T-helper 9 cell (primary cell): ENCODE measurements around the gene NTN3.

ENCODE experiments used
- DNase-seq: peaks from one replicate; pipeline ENCODE4 v3.0.0-alpha.2; 2020

The NTN3 gene

DNA sequence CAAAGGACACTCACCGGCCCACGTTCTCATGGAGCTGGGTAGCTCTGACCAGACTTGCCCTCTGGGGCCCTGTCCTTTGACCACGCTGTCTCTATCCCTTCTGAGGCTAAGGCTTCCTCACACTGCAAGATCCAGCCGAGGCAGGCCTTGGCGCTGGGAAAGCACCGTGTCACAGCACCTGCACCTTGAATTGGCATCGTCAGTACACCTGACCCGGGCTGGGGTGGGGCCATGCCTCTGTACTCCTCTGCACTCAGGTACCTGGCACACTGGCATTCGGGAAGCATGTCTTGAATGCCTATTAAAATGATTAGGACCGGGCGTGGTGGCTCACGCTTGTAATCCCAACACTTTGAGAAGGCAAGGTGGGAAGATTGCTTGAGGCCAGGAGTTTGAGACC, 9.9 kb downstream of the NTN3 start:
- DNase-seq: no peak

DNA sequence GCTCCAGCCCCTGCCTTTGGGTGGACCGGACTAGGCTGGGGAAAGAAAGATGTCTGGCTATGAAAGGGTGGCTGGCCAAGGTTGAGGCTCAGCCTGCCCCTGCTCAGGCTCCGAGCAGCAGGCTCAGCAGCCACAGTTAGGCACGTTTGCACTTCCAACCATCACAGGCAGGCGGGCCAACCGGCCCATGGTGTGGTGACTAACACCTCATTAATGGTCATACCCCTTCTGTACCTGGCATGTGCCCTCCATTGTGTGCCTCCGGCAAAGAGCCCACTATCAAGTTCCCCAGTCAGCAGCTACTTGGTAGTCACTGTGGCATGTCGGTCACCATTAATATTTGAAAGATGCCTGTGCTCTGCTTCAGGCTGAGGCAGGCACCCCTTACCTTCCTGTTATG, 10.6 kb downstream of the NTN3 start:
- no peak for DNase-seq

DNA sequence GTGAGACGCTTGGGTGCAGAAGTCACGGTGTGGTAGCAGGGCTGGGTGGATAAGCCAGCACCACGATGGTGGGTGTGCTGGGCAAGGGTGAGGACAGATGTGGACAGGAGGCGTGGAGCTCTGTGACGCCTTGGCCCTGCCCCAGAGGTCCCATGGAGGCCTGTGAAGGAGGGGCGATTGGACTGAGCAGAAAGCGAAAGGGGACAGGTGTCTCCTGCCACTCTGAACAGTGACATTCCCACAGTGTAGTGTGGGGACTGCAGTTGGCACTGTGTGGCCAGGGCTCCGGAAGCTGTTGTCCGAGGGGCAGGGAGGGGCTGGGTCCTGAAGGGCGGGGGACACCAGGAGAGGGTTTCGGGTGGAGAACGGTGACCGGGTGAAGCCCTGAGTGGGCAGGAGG, 11.2 kb downstream of the NTN3 start:
- no peak for DNase-seq

DNA sequence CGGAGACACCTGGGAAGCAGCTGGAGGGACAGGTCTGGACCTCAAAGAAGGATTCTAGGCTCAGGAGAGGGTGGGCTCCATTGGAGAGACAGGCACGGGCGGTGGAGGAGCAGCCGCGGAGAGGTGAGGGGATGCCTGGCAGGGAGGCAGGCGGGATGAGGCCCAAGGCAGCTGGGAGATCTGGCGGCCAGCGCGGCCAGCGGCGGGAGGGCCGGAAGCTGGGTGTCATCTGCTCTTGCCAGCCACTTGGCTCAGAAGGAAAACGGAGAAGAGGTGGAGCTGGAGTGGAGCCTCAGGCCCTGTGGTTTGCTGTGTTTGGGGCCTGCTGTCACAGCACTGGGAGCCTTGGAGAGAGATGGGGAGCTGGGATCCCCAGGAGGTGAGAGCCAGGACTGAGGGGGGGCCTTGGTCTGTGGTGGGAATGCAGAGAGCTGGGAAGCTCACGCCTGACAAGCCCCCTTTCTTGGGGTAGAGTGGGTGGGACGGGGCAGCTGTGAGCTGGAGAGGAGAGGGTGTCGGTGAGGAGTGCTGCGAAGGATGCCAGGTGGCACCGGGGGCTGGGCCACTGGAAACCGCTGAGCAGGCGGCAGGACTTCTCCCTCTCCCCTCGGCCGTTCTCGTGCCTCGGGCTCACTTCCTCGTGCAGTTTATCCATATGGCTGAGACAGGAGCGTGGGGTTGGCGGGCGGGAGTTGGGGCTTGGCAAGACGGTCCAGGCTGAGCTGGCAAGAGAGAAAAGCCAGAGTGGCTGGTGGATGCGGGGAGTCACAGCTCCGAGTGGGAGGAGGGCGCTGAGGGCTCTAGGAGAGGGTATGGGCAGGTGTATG, 11.8 kb downstream of the NTN3 start:
- no peak for DNase-seq

DNA sequence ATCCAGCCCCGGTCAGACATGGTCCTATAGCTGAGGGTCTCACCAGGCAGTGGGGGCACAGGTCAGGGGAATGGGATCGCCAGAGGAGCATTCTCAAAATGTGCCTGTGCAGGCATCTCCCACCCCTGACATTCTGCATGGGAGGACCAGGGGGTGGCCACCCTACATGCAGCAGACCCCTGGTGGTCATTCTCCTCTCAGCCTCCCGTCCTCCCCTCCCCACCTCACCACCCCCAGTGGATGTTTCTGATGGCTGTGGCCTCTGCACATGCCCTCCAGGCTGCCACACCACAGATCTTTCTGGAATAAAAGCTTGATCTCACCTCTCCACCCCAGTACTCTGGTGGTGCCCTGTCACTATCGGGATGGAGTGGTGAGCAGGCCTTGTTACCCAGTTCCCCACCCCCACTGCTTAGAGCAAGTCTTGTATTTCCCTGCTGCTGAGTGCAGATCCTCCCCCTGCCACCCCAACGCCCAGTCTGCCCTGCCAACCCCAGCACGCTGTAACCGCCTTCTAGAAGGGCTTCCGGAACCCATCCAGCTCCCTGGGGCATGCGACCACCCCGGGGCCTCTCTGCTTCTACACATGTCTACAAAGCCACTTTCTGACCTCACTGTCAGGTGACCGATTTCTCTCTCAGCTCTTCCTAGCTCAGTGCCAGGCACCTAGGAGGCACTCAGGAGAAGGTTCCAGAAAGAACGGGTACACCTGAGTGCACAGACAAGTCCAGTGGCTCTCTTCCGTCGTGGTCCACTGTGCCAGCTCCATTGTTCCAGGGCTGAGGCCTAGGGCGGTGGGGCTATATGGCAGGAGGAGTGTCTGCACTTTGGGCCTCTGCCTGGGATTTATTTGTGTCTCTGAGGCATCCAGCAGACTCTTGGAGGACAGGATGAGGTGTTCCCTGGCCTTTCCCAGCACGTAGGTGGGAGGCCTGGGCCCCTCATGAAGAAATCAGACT, 13.1 kb downstream of the NTN3 start:
- DNase-seq: no peak

DNA sequence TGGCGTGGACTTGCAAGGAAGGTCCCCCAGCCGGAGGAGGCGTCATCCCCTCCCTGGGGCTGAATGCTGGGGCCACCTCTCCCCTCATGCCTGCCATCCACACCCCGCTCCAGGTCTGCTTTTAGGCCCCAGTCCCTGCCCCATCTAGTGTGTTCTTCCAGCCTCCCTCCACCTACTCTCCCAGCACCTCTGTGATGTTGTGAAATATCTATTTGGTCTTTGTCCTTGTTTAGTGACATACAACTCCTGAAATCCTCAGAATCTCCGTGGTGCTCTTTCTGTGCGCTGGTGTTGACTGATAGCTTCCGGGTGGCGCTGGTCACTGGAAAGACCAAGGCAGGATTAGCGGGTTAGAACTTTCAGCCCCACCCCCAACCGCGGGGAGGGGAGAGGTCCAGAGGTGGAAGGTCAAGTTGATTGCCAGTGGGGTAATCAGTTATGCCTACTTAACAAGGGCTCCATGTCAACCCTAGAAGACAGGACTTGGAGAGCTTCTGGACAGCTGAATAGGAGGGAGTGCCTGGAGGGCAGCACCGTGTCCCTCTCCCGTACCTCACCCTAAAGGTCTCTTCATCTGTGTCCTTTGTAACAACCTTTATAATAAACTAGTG, 13.9 kb downstream of the NTN3 start:
- DNase-seq: no peak

DNA sequence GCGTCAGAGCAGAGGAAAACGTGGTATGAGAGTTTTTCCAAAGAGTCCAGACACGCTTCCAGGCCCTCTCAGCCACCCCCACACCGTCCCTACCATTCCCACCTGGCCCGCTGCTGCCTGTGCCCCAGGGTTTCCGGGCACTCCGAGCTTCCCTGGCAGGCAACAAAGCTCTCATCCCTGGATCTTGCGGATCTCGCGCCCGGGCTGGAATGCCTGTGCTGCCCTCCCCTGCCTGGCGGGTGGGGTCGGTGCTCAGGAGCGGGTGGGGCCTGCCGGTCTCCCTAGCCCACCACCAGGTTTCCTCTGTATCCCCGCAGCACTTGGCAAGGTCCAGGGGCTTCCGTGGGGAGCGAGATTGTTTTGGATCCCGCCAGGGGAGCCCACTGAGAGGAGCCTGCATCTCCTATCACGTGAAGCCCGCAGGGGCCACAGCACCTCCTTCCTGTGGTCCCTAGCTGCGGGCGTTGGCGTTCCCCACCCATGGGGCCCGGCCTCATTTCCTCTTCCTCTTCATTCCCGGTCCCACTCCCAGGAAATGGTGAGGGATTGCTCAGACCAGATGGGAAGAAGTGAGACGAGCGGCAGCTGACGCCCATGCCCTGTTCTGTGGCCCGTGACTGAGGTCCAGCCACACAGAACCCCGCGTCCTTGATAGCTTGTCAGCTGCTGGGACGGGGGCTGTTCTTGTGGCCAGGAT, 14.9 kb downstream of the NTN3 start:
- DNase-seq: no peak

DNA sequence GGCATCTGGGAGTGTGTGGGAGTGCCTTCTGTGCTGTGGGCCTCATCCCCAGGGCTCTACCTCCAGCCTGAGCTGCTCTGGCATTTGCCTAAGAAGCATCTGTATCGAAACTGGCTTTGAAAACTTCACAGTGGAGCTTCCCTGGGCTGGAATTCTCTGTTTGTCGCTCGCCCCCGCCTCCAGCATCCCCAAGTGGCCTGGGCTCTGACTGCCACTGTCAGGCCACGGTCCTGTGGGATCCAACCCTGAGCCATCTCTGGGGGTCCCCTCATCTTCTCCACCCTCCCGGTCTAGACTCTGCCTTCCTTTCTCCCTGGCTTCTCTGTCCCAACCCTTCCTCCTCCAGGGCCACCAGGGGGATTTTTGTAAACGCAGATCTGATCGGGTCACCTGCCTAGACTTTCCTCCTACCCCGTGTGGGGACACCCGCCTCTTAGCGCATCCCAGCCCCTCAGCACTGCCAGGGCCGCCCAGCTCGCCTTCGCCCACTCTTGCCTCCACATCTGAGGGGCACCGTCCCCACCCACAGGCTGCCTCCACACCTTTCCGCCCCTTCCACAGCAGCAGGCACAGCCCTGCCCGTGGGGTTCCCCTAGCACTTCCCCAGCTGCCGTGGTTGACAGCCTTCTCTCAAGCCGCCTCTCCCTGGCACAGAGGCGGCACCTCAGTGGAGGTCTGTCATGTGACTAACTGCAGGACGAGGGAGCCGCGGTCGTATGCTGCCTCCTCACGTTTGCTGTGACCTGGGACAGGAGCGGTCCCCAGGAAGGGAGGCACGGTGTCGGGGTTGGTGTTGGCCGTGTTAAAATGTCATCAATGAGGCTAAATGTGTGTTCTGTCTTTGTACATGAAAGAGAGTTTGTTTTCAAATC, 15.8 kb downstream of the NTN3 start:
- peak; percentile 63 for DNase-seq

DNA sequence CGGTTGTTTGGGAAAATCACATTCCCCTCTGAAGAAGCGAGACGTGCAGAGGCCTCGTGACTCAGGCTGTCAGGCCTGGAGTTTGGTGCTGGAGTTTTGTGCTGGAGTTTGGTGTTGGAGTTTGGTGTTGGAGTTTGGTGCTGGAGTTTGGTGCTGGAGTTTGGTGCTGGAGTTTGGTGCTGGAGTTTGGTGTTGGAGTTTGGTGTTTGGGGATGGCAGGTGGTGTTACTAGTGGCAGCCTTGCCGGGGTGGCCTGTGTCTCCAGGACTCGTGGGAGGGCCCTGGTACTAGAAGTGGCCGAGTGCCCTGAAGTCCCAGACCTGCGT, 16.4 kb downstream of the NTN3 start:
- no peak for DNase-seq

DNA sequence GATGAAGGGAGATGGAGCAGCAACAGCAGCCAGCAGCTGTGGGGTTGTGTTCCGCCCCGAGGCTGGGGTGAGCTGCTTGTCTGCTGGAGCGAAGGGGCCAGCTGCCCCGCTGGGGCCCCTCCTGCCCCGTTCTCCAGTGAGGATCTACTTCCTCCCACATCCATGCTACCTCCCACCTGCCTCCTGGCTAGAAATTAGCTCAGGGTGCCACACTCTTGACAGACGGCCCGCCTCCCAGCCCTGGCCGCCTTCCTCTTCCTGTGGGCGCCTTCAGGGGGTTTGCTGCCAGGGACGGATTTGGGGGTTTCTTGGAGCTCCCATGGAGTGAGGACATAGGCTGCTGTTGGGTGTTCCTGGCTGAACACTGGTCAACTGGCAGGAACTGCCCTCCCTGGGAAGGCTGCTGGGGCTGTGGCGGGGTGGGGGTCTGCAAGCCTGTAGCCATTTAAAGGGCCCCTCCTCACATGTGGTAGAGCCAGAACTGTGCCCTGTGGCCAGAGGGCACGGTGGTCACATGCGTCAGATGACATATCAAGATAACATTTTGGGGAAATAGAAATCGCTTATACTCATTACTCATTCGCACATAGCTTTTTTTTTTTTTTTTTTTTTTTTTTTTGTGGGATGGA, 16.9 kb downstream of the NTN3 start:
- no peak for DNase-seq

DNA sequence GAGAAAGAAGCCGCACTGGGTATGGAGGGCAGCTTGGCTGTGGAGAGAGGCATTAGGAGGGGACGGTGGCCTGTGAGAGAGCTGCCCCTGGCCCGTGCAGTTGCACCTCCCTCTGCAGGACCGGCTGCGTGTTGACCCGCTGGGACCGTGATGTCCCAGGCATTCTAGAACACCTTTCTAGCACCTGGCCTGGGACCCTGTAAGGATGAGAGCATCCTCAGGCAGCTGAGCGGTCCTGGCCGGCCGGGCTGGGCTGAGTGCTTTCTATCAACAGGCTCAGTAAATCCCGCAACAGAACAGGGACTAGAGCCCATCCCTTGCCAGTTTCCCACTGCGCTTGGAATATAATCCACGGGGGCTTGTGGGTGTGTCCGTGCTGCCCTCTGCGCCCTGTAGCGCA, 18.5 kb downstream of the NTN3 start:
- no peak for DNase-seq

DNA sequence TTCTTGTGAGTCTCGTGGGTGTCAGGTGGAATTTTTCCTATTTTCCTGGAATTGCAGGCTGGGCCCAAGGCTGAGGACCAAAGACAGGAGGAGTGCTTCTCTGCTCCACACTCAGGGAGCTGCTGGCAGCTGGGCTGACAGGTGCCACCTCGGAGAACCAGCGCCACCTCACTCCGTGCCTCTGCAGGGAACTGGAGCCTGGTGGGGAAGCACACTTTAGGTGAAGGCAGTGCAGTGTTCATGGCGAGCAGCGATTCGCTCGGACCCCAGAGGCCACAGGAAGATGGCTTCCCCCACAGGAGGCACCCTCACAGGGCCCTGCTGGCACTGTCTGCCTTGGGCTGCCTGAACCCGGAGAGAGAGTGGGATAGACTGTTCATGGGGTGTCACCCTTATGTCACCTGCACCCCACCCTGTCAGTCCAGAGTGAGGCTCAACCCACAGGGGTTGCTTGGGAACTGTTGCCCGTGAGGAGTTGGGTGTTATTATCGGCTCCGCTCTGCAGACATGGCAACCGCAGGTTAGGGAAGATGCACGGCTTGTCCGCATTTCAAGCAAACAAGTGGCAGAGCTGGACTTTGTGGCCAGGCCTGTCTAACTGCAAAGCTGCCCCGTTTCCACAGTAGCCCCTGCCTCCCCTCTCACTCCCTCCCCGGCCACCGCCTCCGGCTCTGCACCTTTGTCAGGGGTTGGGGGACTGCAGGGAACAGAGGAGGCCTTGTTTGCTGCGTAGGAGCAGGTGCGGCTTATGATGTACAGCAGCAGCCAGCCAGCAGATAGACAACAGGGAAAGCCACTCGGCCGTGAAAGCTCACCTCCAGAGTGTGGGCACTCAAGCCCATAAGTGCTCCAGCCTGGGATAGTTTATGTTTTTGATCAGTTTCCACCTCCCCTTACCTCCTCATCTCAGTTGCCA, 19.4 kb downstream of the NTN3 start:
- DNase-seq: no peak

DNA sequence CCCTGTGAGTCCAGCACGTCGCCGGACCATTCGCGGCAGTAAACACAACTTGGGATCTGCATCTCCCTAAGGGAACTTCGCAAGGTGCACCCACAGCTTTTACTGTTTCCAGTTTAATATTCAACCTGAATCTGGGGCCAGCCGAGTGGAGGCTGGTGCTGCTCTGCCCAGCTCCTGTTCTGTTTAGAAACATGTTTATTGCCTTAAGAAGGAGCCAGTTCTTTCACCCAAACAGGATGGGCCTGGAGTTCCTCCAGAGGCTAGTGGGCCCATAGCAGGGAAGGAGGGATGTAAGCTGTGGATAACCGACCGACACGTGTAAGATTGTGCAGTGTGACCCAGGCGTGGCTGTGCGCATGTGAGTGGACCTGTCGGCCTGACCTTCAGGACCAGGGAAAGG, 21.2 kb downstream of the NTN3 start:
- DNase-seq: no peak

DNA sequence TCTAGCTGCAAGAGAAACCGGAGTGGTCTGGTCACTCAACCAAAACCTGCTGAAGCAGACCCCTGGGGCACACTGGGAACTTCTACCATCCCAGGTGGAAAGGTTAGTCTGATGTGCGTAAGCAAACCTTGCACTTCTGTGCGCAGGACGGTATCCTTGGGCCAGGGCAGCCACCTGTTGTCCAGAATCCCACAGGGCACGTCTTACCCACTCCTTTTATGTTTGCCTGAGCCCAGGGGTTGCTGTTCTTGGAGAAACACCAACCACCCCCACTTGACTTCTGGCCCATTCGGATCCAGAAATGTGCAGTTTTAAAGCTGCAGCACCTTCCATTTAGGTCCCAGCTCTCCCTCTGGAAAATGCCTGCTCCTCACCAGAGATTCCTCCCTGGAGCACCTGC, 22.5 kb downstream of the NTN3 start:
- DNase-seq: no peak

DNA sequence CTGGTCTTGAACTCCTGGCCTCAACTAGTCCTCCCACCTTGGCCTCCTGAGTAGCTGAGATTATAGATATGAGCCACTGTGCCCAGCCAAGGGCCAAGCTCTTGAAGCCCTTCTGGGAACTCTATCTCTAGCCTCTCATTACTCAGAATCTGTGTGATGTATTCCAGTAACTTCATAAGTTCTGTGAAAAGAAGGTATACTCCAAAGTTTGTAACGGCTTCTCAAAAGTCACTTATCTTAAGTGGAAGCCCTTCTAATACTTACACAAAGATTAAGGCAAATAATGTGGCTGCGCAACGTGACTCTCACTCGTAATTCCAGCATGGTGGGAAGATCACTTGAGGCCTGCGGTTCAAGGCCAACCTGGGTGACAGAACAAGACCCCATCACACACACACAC, 23.5 kb downstream of the NTN3 start:
- DNase-seq: no peak

DNA sequence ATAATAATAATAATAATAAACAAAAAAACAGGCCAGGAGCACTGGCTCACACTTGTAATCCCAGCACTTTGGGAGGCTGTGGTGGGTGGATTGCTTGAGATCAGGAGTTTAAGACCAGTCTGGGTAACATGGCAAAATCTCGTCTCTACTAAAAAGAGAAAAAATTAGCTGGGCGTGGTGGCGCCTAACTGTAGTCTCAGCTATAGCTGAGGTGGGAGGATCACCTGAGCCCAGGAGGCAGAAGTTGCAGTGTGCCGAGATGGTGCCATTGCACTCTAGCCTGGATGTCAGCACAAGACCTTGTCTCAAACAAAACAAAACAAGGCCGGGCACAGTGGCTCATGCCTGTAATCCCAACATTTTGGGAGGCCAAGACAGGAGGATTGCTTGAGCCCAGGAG, 23.9 kb downstream of the NTN3 start:
- no peak for DNase-seq

DNA sequence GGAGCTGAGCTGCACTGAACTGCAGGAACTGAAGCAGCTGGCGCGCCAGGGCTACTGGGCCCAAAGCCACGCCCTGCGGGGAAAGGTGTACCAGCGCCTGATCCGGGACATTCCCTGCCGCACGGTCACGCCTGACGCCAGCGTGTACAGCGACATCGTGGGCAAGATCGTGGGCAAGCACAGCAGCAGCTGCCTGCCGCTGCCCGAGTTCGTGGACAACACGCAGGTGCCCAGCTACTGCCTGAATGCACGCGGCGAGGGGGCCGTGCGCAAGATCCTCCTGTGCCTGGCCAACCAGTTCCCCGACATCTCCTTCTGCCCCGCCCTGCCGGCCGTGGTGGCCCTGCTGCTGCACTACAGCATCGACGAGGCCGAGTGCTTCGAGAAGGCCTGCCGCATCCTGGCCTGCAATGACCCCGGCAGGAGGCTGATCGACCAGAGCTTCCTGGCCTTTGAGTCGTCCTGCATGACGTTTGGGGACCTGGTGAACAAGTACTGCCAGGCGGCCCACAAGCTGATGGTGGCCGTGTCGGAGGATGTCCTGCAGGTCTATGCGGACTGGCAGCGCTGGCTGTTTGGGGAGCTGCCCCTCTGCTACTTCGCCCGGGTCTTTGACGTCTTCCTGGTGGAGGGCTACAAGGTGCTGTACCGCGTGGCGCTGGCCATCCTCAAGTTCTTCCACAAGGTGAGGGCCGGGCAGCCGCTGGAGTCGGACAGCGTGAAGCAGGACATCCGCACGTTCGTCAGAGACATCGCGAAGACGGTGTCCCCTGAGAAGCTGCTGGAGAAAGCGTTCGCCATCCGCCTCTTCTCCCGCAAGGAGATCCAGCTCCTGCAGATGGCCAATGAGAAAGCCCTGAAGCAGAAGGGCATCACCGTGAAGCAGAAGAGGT, 25.4 kb downstream of the NTN3 start:
- DNase-seq: no peak

DNA sequence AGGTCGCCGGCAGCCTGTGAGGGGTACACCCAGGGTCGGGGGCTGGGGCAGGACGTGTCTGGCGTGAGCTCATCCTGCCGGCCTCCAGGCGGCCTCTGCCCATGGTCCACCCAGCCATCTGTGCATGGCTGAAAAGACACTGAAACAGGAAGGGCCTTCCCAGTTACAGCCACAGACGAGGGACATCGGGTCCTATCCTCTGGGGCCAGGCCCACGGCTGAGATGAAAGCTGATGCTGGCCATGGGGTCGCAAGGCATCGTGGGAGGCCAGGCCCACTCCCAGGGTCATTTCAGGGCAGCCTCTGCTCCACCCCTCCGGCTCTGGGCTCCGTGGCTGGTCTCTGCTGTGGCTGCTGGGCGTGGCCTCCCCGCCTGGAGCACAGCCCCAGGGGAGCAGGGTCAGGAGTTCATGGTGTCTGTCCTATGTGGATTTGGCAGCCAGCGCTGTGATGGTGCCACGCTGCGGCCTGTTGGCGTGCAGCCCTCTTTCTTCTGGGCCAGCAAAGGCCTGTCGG, 26.1 kb downstream of the NTN3 start:
- no peak for DNase-seq
